Heart left ventricle (tissue), 16 donors: ENCODE data around the gene MIA. TPM values are rescaled to one million over a fixed set of nuclear protein-coding genes. Genes with fewer than 3 reads are reported as not detected.

Source experiments
- ATAC-seq, 4 donors: fragments of 200-7000 bp; cut with Tn5 transposase; one replicate each; pipeline ENCODE4 v1.9.1; 2020 to 2022; ENCODE audit warnings: moderate library complexity in 4 of 4, mild to moderate bottlenecking in 3 of 4, moderate number of reproducible peaks in 1 of 4
- DNase-seq, 5 donors: peaks; one replicate each; pipeline ENCODE4 v3.0.0-alpha.2; 2020
- H3K27ac ChIP-seq, 12 donors: fragments of 200-600 bp; sonication (generic) in 4 of 12; one replicate each; pipeline versions ENCODE4 v1.5.0 to v1.8.0; 2016 to 2022; ENCODE audit warnings: mild to moderate bottlenecking in 2 of 12
- H3K27me3 ChIP-seq, 9 donors: fragments of 200-600 bp; sonication (generic) in 2 of 9; one replicate each; pipeline versions ENCODE4 v1.5.1 to v1.8.0; 2016 to 2022; ENCODE audit warnings: mild to moderate bottlenecking in 3 of 9
- H3K36me3 ChIP-seq, 9 donors: fragments of 200-600 bp; sonication (generic) in 2 of 9; one replicate each; pipeline versions ENCODE4 v1.5.0 to v1.8.0; 2018 to 2022; ENCODE audit warnings: mild to moderate bottlenecking in 2 of 9
- H3K4me1 ChIP-seq, 12 donors: fragments of 200-600 bp; sonication (generic) in 4 of 12; one replicate each; pipeline versions ENCODE4 v1.5.0 to v1.8.0; 2016 to 2022; ENCODE audit warnings: mild to moderate bottlenecking in 3 of 12
- H3K4me3 ChIP-seq, 12 donors: fragments of 200-600 bp; sonication (generic) in 4 of 12; one replicate each; pipeline versions ENCODE4 v1.5.0 to v1.8.0; 2017 to 2022; ENCODE audit warnings: mild to moderate bottlenecking in 9 of 12, moderate library complexity in 4 of 12
- H3K9me3 ChIP-seq, 12 donors: fragments of 200-600 bp; sonication (generic) in 4 of 12; one replicate each; pipeline versions ENCODE4 v1.5.0 to v1.8.0; 2016 to 2022; ENCODE audit warnings: mild to moderate bottlenecking in 1 of 12
- CTCF ChIP-seq, 12 donors: fragments of 200-600 bp; sonication (generic) in 4 of 12; IDR thresholded peaks; one replicate each; pipeline versions ENCODE4 v1.5.0 to v1.8.0; 2018 to 2022; ENCODE audit warnings: antibody characterized with exemption in 12 of 12, mild to moderate bottlenecking in 5 of 12
- POLR2A ChIP-seq, 2 donors: fragments of 450-650 bp; IDR thresholded peaks; one replicate each; pipeline ENCODE4 v1.6.1; 2017; ENCODE audit warnings: antibody characterized with exemption in 2 of 2, mild to moderate bottlenecking in 2 of 2, moderate library complexity in 2 of 2
- WGBS, 4 donors: extraction: QIAGEN DNeasy Blood & Tissue Kit in 2 of 4; methylation state at CpG; one replicate each; pipeline versions ENCODE4 v1.1.5 to v1.1.7; 2013 to 2018; 5-methylcytosine and 5-hydroxymethylcytosine counted together
- intact Hi-C, 10 donors: fragments of 100-400 bp; cut with DNase I; formaldehyde crosslinking; loops; one replicate each; pipeline versions ENCODE4 v1.11.1 to v1.14.2; 2022
- polyA plus RNA-seq, 2 donors: library from polyadenylated mRNA; stranded (reverse); fragments of 200-250 nt; gene quantifications; one replicate each; pipeline ENCODE4 v1.2.3, GENCODE V29; 2013
- total RNA-seq, 9 donors: library from RNA; depleted of rRNA in 2 of 9; stranded (reverse); fragments of >200 nt in 2 of 9; fragmentation: NEBNext Ultra II Directional in 3 of 9; extraction: Animal tissue kit (Norgen Biotek cat#: 25700) in 3 of 9; gene quantifications; one replicate each; pipeline versions ENCODE4 v1.1.0 to v1.2.4, GENCODE V29; 2016 to 2023
- donor health status: ischemic (EF 13 %, LVEDD 7.1; RV severe dilation, severe dysfunction).
- donor health status: healthy with polysubstance abuse.
- donor health status: DM: no; HTN: yes; CAD: no.
- donor health status: DM: no; HTN: no; CAD: no.
- donor health status: ischemic (EF 25% LVEDD 6.9; RV normal size, moderate dysfunction).
- donor health status: ischemic (EF 25% LVEDD 5.7; RV mildly dilated, moderate dysfunction).
- donor health status: healthy.
- donor health status: DM: yes; HTN: yes; CAD: no.
- donor health status: ischemic (EF 35%, LVEDD 5.7; RV mildly dilated, moderate dysfunction).
- donor health status: nonischemic (EF 11% LVEDD 7.7; RV severe dilation, severe dysfunction).
- donor health status: DM: yes; HTN: yes; CAD: no.
- donor health status: PGD.
- donor health status: ischemic (EF 29% LVEDD 5.4; RV normal size, mild dysfunction).
- donor health status: nonischemic (EF 23%, LVEDD 6.1; RV moderate dilation, normal function).

Gene MIA
- total and polyA plus RNA-seq, 11 donors = 0.72 to 3.0 (median 1.0) TPM; not detected in 5

- peak overlapping the region in 7 of 12 donors; percentile 7 to 99 (median 96) for H3K27ac ChIP-seq
- ATAC-seq (no peak), DNase-seq (no peak)
- no peak overlapping the region for H3K4me3 ChIP-seq
- no peaks in the 10 kb centered on the region for H3K27me3 ChIP-seq
- 70 to 90% (median 82%) methylated on average over 1 to 2 of the region's 2 CpGs for WGBS, 4 donors
- no peaks in the 10 kb centered on the region for H3K9me3 ChIP-seq
- peaks cover 0 to 57% (median 28%) of the 10 kb centered on the region in 9 donors for H3K36me3 ChIP-seq
- intact Hi-C loops = loop anchor here in 6 of 10 donors (5.0 to 10.0 kb wide), 5 partner anchors 91 to 386 kb away; partner anchors contain the start of genes COQ8B (in 2 of the 6), ITPKC (in 2 of the 6) and SERTAD1 (in 1 of the 6)
- TF ChIP-seq POLR2A (IDR thresholded peaks at IDR 0.05) (no peak), CTCF (IDR thresholded peaks at IDR 0.05) (peak in 1 of 12 donors; percentile 3)
- peaks cover 34 to 94% (median 77%) of the 10 kb centered on the region in 12 donors for H3K4me1 ChIP-seq
These were observed 32.7 kb downstream of the MIA start for GRCh38 chr19:40808021-40808325.

GRCh38 chr19:40808497-40808896, 33.2 kb downstream of the MIA start:
- intact Hi-C loops = loop anchor here in 6 of 10 donors (5.0 to 10.0 kb wide), 5 partner anchors 91 to 386 kb away; partner anchors contain the start of genes COQ8B (in 2 of the 6), ITPKC (in 2 of the 6) and SERTAD1 (in 1 of the 6)
- DNase-seq = no peak
- Histone ChIP-seq H3K4me3 (no peak overlapping the region), H3K27ac (no peak overlapping the region), H3K4me1 (peaks cover 29 to 93% (median 73%) of the 10 kb centered on the region in 12 donors), H3K27me3 (no peaks in the 10 kb centered on the region), H3K36me3 (peaks cover 0 to 57% (median 28%) of the 10 kb centered on the region in 9 donors), H3K9me3 (no peaks in the 10 kb centered on the region)
- 82 to 93% (median 87%) methylated on average over 5 of the region's 5 CpGs for WGBS, 4 donors
- no peak for TF ChIP-seq CTCF (IDR thresholded peaks at IDR 0.05)
- no peak for TF ChIP-seq POLR2A (IDR thresholded peaks at IDR 0.05)
- ATAC-seq = no peak

- Histone ChIP-seq H3K4me3 (peak overlapping the region in 6 of 12 donors; percentile 52 to 65 (median 58)), H3K9me3 (no peaks in the 10 kb centered on the region), H3K36me3 (peaks cover 0 to 48% (median 28%) of the 10 kb centered on the region in 9 donors), H3K27me3 (no peaks in the 10 kb centered on the region), H3K4me1 (peaks cover 19 to 83% (median 63%) of the 10 kb centered on the region in 12 donors), H3K27ac (peak overlapping the region in 8 of 12 donors; percentile 73 to 87 (median 80))
- ATAC-seq = no peak
- intact Hi-C loops = loop anchor here in 6 of 10 donors (2.0 to 10.0 kb wide), 6 partner anchors 59 to 387 kb away; partner anchors contain the start of genes COQ8B (in 2 of the 6), ITPKC (in 2 of the 6), ACTMAP (in 1 of the 6) and SERTAD1 (in 1 of the 6)
- DNase-seq = peak in 1 of 5 donors; percentile 10
- 81 to 90% (median 85%) methylated on average over 34 to 39 of the region's 39 CpGs for WGBS, 4 donors
- TF ChIP-seq CTCF (IDR thresholded peaks at IDR 0.05) = no peak
- no peak for TF ChIP-seq POLR2A (IDR thresholded peaks at IDR 0.05)
These were observed 34.2 kb downstream of the MIA start for GRCh38 chr19:40809358-40810086.

- H3K4me1 ChIP-seq = peaks cover 17 to 77% (median 57%) of the 10 kb centered on the region in 12 donors
- H3K36me3 ChIP-seq = peaks cover 0 to 44% (median 28%) of the 10 kb centered on the region in 9 donors
- H3K27me3 ChIP-seq = no peaks in the 10 kb centered on the region
- WGBS, 4 donors = 37 to 57% (median 46%) methylated on average over 4 to 14 of the region's 14 CpGs
- peak in 1 of 4 donors; percentile 8 for ATAC-seq
- no peak for DNase-seq
- TF ChIP-seq CTCF (IDR thresholded peaks at IDR 0.05) = no peak
- no peak for TF ChIP-seq POLR2A (IDR thresholded peaks at IDR 0.05)
- H3K9me3 ChIP-seq = no peaks in the 10 kb centered on the region
- peak overlapping the region in 11 of 12 donors; percentile 35 to 65 (median 54) for H3K4me3 ChIP-seq
- intact Hi-C loops = loop anchor here in 1 of 10 donors (2.0 kb wide), 1 partner anchor 59 kb away; the partner anchor contains the start of genes ACTMAP and SNRPA
- H3K27ac ChIP-seq = peak overlapping the region in 11 of 12 donors; percentile 73 to 87 (median 80)
These were observed 34.8 kb downstream of the MIA start for GRCh38 chr19:40810160-40810559.
